ENCODE data around the gene HDDC3. TPM values are rescaled to one million over a fixed set of nuclear protein-coding genes. Genes with fewer than 3 reads are reported as not detected.
A peak's percentile ranks its signal among the peaks of the same experiment; 100 is the strongest.

The HDDC3 gene
- total RNA-seq, 1 experiment from 2014 or later: 13.3 TPM

- Histone ChIP-seq H2AFZ (ENCODE audit: low read length) (no peak within 1 kb of the TSS), H3K23ac (ENCODE audit: insufficient read length, low read depth, low read length) (no peak within 1 kb of the TSS), H3K79me2 (ENCODE audit: insufficient read depth, low read length) (no peaks in the 10 kb centered on the region), H3K9ac (ENCODE audit: extremely low read depth, insufficient read length, low read length) (peak within 1 kb of the TSS; percentile 59), H4K20me1 (ENCODE audit: control insufficient read depth, insufficient read depth, insufficient read length) (peaks cover 3% of the 10 kb centered on the region), H3K18ac (ENCODE audit: insufficient read length, low read depth, low read length) (peak within 1 kb of the TSS; percentile 86), H4K5ac (ENCODE audit: insufficient read length, low read depth, low read length) (no peak within 1 kb of the TSS), H3K27me3 (ENCODE audit: insufficient read depth, low read length) (no peaks in the 10 kb centered on the region), H3K56ac (ENCODE audit: insufficient read length, low read depth, low read length) (no peak within 1 kb of the TSS), H3K4me2 (ENCODE audit: insufficient read depth, insufficient read length, low read length) (peak within 1 kb of the TSS; percentile 41), H4K91ac (ENCODE audit: insufficient read length, low read depth, low read length) (no peak within 1 kb of the TSS), H2BK15ac (ENCODE audit: low read depth, low read length) (no peak within 1 kb of the TSS), H3T11ph (ENCODE audit: low read length) (no peak within 1 kb of the TSS), H2BK120ac (ENCODE audit: low read depth, low read length, poor library complexity, severe bottlenecking) (peak within 1 kb of the TSS; percentile 91), H2BK12ac (ENCODE audit: insufficient read length, low read depth, low read length) (no peak within 1 kb of the TSS), H3K14ac (ENCODE audit: insufficient read depth, low read length) (peak within 1 kb of the TSS; percentile 92), H3K4ac (ENCODE audit: low read depth, low read length) (no peak within 1 kb of the TSS; the same call in 1 of the 2 replicates), H4K8ac (replicated peaks; ENCODE audit: insufficient read length, low read depth, low read length) (no peak within 1 kb of the TSS), H2BK5ac (ENCODE audit: insufficient read length, low read length) (no peak within 1 kb of the TSS), H3K27ac (ENCODE audit: insufficient read length, low read depth, low read length) (no peak within 1 kb of the TSS), H2AK5ac (ENCODE audit: insufficient read length, low read length) (no peak within 1 kb of the TSS), H3K79me1 (ENCODE audit: insufficient read depth, low read depth, low read length, poor library complexity, severe bottlenecking) (no peaks in the 10 kb centered on the region), H3K23me2 (ENCODE audit: insufficient read length, low read depth, low read length, poor library complexity, severe bottlenecking) (peaks cover 15% of the 10 kb centered on the region), H3K4me1 (ENCODE audit: insufficient read depth, low read length) (peaks cover 7% of the 10 kb centered on the region; the same call in 1 of the 2 replicates), H2BK20ac (ENCODE audit: low read depth, low read length, poor library complexity, severe bottlenecking) (no peak within 1 kb of the TSS), H3K9me3 (ENCODE audit: control insufficient read depth, low read depth, low read length) (no peaks in the 10 kb centered on the region)
- no peak for TF ChIP-seq CTCF (conservative IDR thresholded peaks at IDR 0.05)
- peaks cover 15 to 16% of the 10 kb centered on the region in 2 experiments for H3K4me1 Mint-ChIP-seq
- peak within 1 kb of the TSS; percentile 80 to 96 (median 87); a peak in 6 of 7 replicates for H3K27ac Mint-ChIP-seq
- peaks cover 15 to 45% (median 44%) of the 10 kb centered on the region in 3 experiments; a peak in 6 of 7 replicates for H3K36me3 Mint-ChIP-seq (ENCODE audit: insufficient read depth in 1 of 3, low read depth in 3 of 3)
- H3K9me3 Mint-ChIP-seq: no peaks in the 10 kb centered on the region
- DNase-seq: peak; percentile 97
- WGBS (ENCODE audit: extremely low coverage, insufficient read length, low lambda C conversion rate): no CpG with 5 or more reads among the region's 69 CpGs
- H3K27me3 Mint-ChIP-seq (ENCODE audit: low read depth): no peaks in the 10 kb centered on the region
- H3K4me3 Mint-ChIP-seq: peak within 1 kb of the TSS; percentile 77 to 82
Measured at GRCh38 chr15:90954712-90955623, 22.6 kb upstream of the HDDC3 start, which contains the start of gene RCCD1. Gene RCCD1 (plus strand): TSS chr15:90954884. CDS start chr15:90956735, 1,851 bp downstream.
